ENCODE measurements around the gene VKORC1. TPM values are rescaled to one million over a fixed set of nuclear protein-coding genes. Genes with fewer than 3 reads are reported as not detected.

The VKORC1 gene
- total and polyA plus RNA-seq, 4 donors = 29.9 to 519 (median 263) TPM

GRCh38 chr16:31067342-31067741 lies 27.3 kb downstream of the VKORC1 start (continued):
- no peak for TF ChIP-seq CTCF (IDR thresholded peaks at IDR 0.05; ENCODE audit: low read depth, low read length, missing input control)

- Histone ChIP-seq H3K9ac (ENCODE audit: low read depth in 1 of 2, low read length in 2 of 2) (no peak overlapping the region), H3K27me3 (ENCODE audit: control insufficient read depth in 4 of 4, insufficient read depth in 4 of 4, low read length in 3 of 4) (no peaks in the 10 kb centered on the region), H3K4me1 (ENCODE audit: control insufficient read depth in 4 of 4, insufficient read depth in 4 of 4, low read length in 3 of 4) (no peaks in the 10 kb centered on the region), H3K27ac (ENCODE audit: low read depth in 1 of 2, low read length in 2 of 2) (no peak overlapping the region), H3K36me3 (ENCODE audit: control insufficient read depth in 4 of 4, insufficient read depth in 3 of 4, low read depth in 1 of 4, low read length in 3 of 4) (peaks cover 0 to 14% (median 7%) of the 10 kb centered on the region in 4 donors), H3K9me3 (ENCODE audit: control insufficient read depth in 4 of 4, low read length in 3 of 4) (no peaks in the 10 kb centered on the region), H3K4me3 (ENCODE audit: low read depth in 1 of 3, low read length in 3 of 3) (no peak overlapping the region)
- no peak for DNase-seq (ENCODE audit: low spot score)
- TF ChIP-seq ATF3 (IDR thresholded peaks at IDR 0.05) (no peak), EGR1 (IDR thresholded peaks at IDR 0.05; ENCODE audit: low read depth in 2 of 2) (no peak), HNF4A (conservative IDR thresholded peaks at IDR 0.05) (no peak), TAF1 (conservative IDR thresholded peaks at IDR 0.05) (no peak), FOXA1 (IDR thresholded peaks at IDR 0.05) (no peak), JUND (IDR thresholded peaks at IDR 0.05) (no peak), HNF4G (IDR thresholded peaks at IDR 0.05) (no peak), RXRA (IDR thresholded peaks at IDR 0.05) (no peak)
- WGBS = 89% methylated on average over 4 of the region's 4 CpGs
Measured at GRCh38 chr16:31064882-31065461, 29.6 kb downstream of the VKORC1 start.

- 93% methylated on average over 56 of the region's 56 CpGs for WGBS
- Histone ChIP-seq H3K27me3 (ENCODE audit: control insufficient read depth in 4 of 4, insufficient read depth in 4 of 4, low read length in 3 of 4) (no peaks in the 10 kb centered on the region), H3K36me3 (ENCODE audit: control insufficient read depth in 4 of 4, insufficient read depth in 3 of 4, low read depth in 1 of 4, low read length in 3 of 4) (peaks cover 0 to 14% (median 7%) of the 10 kb centered on the region in 4 donors), H3K9me3 (ENCODE audit: control insufficient read depth in 4 of 4, low read length in 3 of 4) (no peaks in the 10 kb centered on the region), H3K9ac (ENCODE audit: low read depth in 1 of 2, low read length in 2 of 2) (no peak overlapping the region), H3K4me1 (ENCODE audit: control insufficient read depth in 4 of 4, insufficient read depth in 4 of 4, low read length in 3 of 4) (no peaks in the 10 kb centered on the region), H3K27ac (ENCODE audit: low read depth in 1 of 2, low read length in 2 of 2) (no peak overlapping the region), H3K4me3 (ENCODE audit: low read depth in 1 of 3, low read length in 3 of 3) (no peak overlapping the region)
- DNase-seq (ENCODE audit: low spot score) = no peak
- no peak for TF ChIP-seq CTCF (IDR thresholded peaks at IDR 0.05; ENCODE audit: low read depth, low read length, missing input control)
Measured at GRCh38 chr16:31063843-31064611, 30.6 kb downstream of the VKORC1 start.

GRCh38 chr16:31063495-31063842 lies 31.1 kb downstream of the VKORC1 start:
- no peaks in the 10 kb centered on the region for H3K4me1 ChIP-seq (ENCODE audit: control insufficient read depth in 4 of 4, insufficient read depth in 4 of 4, low read length in 3 of 4)
- no peak for DNase-seq (ENCODE audit: low spot score)
- peaks cover 0 to 14% (median 7%) of the 10 kb centered on the region in 4 donors for H3K36me3 ChIP-seq (ENCODE audit: control insufficient read depth in 4 of 4, insufficient read depth in 3 of 4, low read depth in 1 of 4, low read length in 3 of 4)
- H3K27ac ChIP-seq (ENCODE audit: low read depth in 1 of 2, low read length in 2 of 2) = no peak overlapping the region
- H3K9me3 ChIP-seq (ENCODE audit: control insufficient read depth in 4 of 4, low read length in 3 of 4) = no peaks in the 10 kb centered on the region
- H3K9ac ChIP-seq (ENCODE audit: low read depth in 1 of 2, low read length in 2 of 2) = no peak overlapping the region
- TF ChIP-seq CTCF (IDR thresholded peaks at IDR 0.05; ENCODE audit: low read depth, low read length, missing input control) (no peak), RAD21 (IDR thresholded peaks at IDR 0.05) (no peak), FOXA2 (IDR thresholded peaks at IDR 0.05) (no peak), HNF4G (IDR thresholded peaks at IDR 0.05) (no peak), HNF4A (conservative IDR thresholded peaks at IDR 0.05) (no peak), SP1 (IDR thresholded peaks at IDR 0.05) (no peak), FOXA1 (IDR thresholded peaks at IDR 0.05) (no peak), JUND (IDR thresholded peaks at IDR 0.05) (no peak), ZBTB33 (IDR thresholded peaks at IDR 0.05) (no peak), RXRA (IDR thresholded peaks at IDR 0.05) (no peak), GABPA (IDR thresholded peaks at IDR 0.05 in 1 of 2, conservative IDR thresholded peaks at IDR 0.05 in 1 of 2) (no peak)
- no peaks in the 10 kb centered on the region for H3K27me3 ChIP-seq (ENCODE audit: control insufficient read depth in 4 of 4, insufficient read depth in 4 of 4, low read length in 3 of 4)
- H3K4me3 ChIP-seq (ENCODE audit: low read depth in 1 of 3, low read length in 3 of 3) = no peak overlapping the region
- WGBS = 94% methylated on average over 9 of the region's 9 CpGs

Data from liver (tissue), 9 donors.